GM12878 (cell line): Measurements from ENCODE around the gene TBCK.

Experiments used
- ATF7 ChIP-seq: fragments of 450-650 bp; IDR thresholded peaks from 2 replicates; pipeline ENCODE4 v1.6.1; 2016; ENCODE audit warnings: low read depth, mild to moderate bottlenecking
- CHD2 ChIP-seq: IDR thresholded peaks from 2 replicates; pipeline ENCODE4 v1.6.1; 2011; ENCODE audit warnings: low read depth, low read length, improper control_type of control experiment, borderline replicate concordance
- CTCF ChIP-seq, 3 experiments: IDR thresholded peaks in 2 of 3; conservative IDR thresholded peaks in 1 of 3; 2 replicates each; pipeline ENCODE4 v1.5.1; 2011; ENCODE audit warnings: low read depth in 3 of 3, low read length in 3 of 3, mild to moderate bottlenecking in 3 of 3, control low read depth in 2 of 3, moderate library complexity in 2 of 3, inconsistent platforms in 1 of 3, mixed read lengths in 1 of 3; ENCODE audit not compliant: control insufficient read depth in 2 of 3, insufficient read depth in 1 of 3; ENCODE audit errors: extremely low read depth in 1 of 3
- E2F4 ChIP-seq: IDR thresholded peaks from 2 replicates; pipeline ENCODE4 v1.6.1; 2012; ENCODE audit warnings: low read depth, low read length, improper control_type of control experiment
- EZH2 ChIP-seq: IDR thresholded peaks from 2 replicates; pipeline ENCODE4 v1.6.1; 2012; ENCODE audit warnings: low read depth, mild to moderate bottlenecking, control low read depth, inconsistent platforms, low read length, borderline replicate concordance; ENCODE audit not compliant: control insufficient read depth
- POU2F2 ChIP-seq: IDR thresholded peaks from 3 replicates; pipeline ENCODE4 v1.6.1; 2011; ENCODE audit warnings: low read depth, mild to moderate bottlenecking, low read length, borderline replicate concordance
- SIX5 ChIP-seq: IDR thresholded peaks from 2 replicates; pipeline ENCODE4 v1.6.1; 2011; ENCODE audit warnings: mild to moderate bottlenecking, low read depth, low read length, moderate library complexity; ENCODE audit not compliant: severe bottlenecking
- ZBTB40 ChIP-seq: fragments of 450-650 bp; IDR thresholded peaks from 2 replicates; pipeline ENCODE4 v1.6.1; 2016; ENCODE audit warnings: mild to moderate bottlenecking, moderate library complexity, borderline replicate concordance

GRCh38 chr4:106284227-106284626 is 31.8 kb downstream of the TBCK start:
- no peak for TF ChIP-seq ATF7
- no peak for TF ChIP-seq CTCF (IDR thresholded peaks at IDR 0.05 in 2 of 3, conservative IDR thresholded peaks at IDR 0.05 in 1 of 3; ENCODE audit: control insufficient read depth in 2 of 3, extremely low read depth in 1 of 3, insufficient read depth in 1 of 3, low read depth in 3 of 3, low read length in 3 of 3)
- no peak for TF ChIP-seq CHD2
- no peak for TF ChIP-seq E2F4
- TF ChIP-seq ZBTB40 = no peak
- no peak for TF ChIP-seq EZH2
- no peak for TF ChIP-seq SIX5
- no peak for TF ChIP-seq POU2F2
